Measurements from ENCODE around the gene ZEB1.

ZEB1 gene

DNA sequence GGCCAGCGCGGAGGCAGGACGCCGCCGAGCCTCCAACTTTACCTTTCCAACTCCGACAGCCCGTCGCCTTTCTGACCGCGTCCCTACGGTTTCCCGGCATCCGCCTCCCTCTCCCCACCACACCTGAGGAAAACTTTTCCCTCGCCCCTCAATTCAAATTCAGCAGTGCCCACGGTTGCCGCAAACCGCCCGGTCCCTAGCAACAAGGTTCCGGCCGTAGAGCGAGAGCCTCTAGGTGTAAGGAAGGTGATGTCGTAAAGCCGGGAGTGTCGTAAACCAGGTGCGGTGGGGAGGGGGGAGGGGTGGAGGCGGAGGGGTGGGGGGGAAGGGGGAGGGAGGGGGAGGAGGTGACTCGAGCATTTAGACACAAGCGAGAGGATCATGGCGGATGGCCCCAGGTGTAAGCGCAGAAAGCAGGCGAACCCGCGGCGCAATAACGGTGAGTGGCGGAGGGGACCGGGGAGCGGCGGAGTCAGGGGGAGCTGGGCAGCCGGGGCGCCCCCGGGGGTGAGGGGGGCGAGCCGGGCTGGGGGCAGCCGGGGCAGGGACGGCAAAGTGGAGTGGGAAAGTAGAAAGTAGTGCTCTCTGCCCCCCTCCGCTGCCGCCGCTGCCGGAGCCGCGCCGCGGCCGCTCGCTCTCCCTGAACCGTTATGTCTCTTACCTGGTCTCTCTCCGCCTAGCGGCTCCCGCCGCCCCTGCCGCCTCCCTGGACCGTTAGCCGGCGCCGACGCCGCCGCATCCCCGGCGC lies at the start of gene ZEB1:
Gene ZEB1 (plus strand): TSS at position 363 of the 748 bp plus-strand sequence. CDS start 19 bp downstream, at position 382.
- peak; percentile 79 for DNase-seq

DNA sequence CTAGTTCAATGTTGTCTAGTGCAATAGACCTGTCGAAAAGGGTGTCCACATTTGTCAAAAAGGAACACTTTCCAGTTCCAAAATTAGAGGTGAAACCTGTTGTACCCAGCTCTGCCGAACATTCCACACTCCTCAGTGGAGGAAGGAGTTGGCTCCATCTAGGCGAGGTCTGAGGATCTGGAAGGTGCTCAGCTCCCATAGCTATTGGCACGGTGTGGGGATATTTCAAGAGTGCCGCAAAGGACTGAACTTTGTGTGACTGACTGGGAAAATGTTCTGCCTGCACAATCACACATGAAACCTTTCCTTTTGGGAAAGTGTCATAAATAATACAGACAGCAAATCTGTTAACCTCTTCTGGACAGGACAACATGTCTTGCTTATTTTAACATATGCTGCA lies 48.1 kb upstream of the ZEB1 start:
- DNase-seq, result no peak

DNA sequence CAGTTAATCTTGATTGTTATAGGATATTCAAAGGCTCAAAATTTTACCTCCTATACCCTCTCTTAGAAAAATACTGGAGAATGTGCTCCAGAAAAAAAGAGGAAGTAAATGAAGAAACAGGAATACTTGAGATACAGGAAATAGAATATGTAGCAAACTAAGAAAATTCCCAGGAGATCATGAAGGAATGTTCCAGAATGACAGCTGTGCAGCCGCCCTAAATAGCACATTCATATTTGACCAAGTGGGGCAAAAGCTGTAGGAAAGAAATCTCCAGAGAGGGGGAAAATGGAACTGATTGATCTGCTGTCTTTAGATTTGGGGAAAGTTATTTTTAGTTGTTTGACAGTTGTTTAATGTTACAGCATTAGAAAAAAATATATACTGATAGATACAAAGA lies 46.2 kb upstream of the ZEB1 start:
- DNase-seq, result no peak

DNA sequence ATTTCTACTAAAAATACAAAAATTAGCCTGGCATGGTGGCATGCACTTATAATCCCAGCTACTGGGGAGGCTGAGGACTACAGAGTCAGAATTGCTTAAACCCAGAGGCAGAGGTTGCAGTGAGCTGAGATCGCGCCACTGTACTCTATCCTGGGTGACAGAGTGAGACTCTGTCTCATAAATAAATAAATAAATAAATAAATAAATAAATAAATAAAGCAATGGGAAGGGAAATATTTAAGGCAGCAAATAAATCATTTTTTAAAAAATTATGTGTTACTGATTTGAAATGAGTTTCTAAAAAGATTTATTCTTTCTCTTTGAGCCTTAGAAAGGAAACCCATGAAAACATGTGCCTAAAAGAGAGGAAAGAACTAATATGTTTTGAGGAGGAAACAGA lies 45.2 kb upstream of the ZEB1 start:
- DNase-seq, result no peak

DNA sequence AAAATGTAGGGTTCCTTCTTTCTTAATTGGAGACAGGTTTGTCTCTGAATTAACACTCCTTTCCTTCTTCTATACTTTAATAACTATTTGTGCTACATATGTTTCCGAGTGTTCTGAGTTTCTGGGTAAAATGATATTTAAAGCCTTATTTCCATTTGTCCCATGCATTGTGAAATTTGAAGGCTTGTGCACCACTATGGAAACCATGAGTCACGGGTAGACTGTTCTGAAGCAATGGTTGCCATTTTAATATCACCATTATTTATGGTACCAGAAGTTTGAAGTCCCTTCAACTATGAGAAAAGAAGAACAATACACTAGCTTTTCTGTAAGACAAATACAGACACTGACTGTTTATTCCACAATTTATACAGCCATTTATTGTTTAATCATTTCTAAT lies 44.7 kb upstream of the ZEB1 start:
- no peak for DNase-seq

DNA sequence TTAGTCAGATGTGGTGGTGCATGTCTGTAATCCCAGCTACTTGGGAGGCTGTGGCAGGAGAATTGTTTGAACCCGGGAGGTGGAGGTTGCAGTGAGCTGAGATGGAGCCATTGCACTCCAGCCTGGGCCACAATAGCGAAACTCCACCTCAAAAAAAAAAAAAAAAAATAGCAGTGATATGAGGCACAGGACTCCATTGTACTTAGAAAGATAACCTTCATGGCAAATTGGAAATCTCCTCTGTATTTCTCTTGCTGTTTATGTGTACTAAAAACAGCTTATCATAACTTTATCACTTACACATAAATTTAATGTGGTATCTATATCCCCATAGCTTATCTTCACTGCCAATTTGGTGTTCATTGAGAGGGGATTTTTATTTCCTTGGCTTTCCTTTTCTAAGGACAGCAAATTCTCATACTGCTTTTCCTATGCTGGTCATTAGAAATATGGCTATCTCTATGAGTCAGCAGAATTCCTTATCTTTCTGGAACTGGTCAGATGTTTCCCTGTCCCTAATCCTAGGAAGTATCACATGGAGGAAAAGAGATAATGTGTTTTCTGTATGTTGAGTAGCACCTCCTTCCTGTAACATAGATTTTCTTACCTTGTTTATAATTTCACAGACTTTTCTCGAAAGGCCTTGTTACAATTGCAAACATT lies 40.6 kb upstream of the ZEB1 start:
- DNase-seq, result no peak

DNA sequence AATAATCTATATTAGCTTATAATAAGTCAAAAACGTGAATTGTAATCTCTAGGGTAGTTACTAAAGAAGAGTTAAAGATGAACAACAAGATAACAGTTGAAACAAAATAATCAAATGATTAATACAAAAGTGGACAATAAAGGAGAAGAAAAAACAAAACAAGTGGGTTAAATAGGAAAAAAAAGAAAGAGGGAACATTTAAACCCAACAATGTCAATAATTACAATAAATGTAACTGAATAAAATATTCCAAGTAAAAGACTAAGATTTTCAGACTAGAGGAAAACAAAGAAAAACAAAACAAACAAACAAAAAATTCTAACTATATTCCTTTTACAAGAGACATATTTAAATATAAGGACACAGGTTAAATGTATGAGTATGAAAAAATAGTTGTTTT lies 38.0 kb upstream of the ZEB1 start:
- DNase-seq, result no peak

DNA sequence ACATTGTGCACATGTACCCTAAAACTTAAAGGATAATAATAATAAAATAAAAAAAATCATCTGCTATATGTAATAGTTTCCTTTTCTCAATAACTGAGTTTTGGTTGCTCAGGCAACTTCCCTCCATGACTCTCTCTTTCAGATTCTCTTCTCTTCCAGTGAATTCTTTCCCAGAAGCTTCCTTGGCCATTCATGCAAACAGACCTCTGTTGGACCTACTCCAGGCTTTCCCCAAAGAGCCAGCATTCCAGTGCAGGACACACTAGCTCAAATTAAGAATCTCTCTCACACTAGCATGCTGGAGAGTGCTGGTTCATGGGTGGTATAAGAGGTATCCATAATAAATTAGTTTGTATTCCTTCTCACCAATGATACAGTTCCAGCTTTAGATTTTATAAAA lies 31.0 kb upstream of the ZEB1 start:
- no peak for DNase-seq

DNA sequence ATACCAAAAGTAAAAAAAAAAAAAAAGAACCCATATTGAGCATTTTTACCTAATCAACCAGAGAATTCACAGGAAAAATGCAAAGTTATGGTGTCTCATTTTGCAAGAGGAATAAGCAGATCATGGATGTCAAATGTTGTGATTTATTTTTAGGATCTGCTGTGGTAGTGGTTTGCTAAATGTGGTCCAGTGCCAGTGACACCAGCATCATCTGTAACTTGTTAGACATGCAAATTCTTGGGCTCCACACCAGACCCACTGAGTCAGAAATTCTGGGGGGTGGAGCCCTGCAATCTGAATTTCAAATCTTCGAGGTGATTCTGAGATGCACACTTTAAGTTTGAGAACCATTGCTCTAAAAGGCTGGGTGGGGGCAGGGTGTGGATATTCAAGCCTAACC lies 30.1 kb upstream of the ZEB1 start:
- DNase-seq, result no peak

DNA sequence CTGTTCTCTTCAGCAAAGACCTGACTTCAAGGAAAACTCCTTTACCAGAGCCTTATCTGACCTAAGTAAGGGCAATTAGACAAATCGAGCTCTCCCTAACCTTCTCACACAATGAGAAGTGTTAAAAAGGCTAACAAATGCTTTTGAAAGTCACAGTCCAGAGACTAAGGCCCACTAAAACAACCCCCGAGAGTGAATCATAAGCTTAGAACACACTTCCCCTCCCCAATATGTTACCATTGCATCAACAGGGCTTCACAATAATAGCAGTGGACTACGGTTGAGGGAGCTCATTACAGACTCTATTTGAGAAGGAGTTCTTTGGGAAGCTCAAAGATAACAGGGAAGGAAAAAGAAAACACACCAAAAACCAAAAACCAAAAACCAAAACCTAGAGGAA lies 28.6 kb upstream of the ZEB1 start:
- no peak for DNase-seq

DNA sequence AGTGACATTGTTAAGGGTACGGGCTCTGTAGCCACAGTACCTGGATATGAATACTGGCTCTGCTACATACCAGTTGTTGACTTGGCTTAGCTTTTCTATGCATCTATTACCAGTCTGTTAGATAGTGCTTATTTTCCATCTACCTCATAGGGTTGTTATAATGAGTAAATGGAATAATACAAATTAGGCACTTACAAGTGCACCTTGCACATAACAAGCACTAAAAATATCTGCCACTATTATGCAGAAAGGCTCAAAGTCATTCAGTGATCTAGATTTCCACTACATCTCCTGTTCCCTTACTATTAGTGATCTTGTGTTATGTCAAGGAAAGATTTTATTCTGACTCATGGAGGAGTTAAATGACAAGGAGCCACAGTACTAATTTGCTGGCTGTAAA lies 27.9 kb upstream of the ZEB1 start:
- DNase-seq, result no peak

DNA sequence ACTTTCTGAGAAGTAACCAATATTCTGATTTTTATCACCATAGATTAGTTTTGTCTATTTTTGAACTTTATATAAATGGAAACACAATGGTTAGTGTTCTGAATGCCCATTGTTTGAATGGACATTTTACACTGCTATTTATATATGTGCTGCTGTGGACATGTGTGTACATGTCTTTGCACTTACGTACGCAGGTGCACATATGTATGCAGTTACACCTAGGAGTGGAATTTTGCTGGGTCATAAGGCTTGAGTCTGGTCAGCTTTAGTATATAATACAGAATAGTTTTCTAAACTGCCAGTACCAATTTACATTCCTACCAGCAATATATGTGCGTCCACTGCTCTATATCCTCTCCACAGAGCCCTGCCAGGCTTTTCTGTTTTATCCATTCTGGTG lies 24.5 kb upstream of the ZEB1 start:
- no peak for DNase-seq

DNA sequence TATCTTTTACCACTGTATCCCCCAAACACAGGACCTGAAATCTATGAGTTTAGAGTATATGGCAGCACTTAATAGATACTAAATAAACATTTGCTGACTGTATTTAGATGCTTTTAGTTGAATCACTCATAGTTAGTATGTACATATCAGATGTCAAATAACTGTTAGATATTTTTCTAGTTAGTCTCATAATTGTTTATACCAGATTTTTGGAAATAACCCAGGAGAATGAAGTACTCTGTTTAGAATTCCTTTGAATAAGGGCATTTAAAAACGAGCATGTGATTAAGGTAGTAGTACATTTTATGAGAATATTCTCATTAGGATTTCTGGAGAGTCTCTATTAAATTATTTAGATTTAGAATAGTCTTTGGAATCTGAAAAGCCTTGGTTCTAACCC lies 22.3 kb upstream of the ZEB1 start:
- DNase-seq, result no peak

DNA sequence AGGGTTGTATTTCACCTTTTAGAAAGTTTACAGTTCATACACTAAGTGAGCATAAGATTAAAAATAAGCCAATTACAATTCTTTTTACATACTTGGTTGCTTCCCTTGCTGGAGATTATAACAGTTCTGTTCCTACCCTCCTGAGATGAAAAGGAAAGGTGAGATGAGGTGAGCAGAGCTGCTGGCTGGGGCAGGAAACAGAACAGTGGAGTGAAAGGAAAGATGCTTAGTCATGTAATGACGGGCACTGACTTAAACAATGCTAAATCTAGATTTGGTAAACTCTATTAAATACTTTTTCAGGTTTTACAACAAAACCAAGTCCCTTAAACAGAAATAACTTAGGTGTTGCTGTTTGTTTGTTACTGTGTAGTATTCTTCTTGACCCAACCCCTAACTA lies 19.9 kb upstream of the ZEB1 start:
- no peak for DNase-seq

DNA sequence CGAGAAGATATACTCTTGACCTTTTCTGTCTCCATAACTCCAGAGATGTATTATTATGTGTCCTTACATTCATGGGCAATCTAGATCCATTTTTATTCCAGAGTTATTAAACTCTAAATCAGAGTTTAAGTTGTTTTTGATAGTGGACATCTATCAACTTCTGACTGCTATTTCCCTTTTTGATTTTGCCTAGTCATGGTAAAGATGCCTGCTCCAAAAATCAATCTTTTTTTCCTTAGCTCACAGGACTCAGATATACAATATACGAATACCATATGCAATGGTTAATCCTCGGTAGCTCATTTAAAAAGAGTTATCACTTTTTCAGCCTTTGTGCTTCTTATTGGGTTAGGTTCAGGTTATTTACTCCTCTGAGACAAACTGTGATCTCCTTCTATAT lies 15.8 kb upstream of the ZEB1 start:
- no peak for DNase-seq

DNA sequence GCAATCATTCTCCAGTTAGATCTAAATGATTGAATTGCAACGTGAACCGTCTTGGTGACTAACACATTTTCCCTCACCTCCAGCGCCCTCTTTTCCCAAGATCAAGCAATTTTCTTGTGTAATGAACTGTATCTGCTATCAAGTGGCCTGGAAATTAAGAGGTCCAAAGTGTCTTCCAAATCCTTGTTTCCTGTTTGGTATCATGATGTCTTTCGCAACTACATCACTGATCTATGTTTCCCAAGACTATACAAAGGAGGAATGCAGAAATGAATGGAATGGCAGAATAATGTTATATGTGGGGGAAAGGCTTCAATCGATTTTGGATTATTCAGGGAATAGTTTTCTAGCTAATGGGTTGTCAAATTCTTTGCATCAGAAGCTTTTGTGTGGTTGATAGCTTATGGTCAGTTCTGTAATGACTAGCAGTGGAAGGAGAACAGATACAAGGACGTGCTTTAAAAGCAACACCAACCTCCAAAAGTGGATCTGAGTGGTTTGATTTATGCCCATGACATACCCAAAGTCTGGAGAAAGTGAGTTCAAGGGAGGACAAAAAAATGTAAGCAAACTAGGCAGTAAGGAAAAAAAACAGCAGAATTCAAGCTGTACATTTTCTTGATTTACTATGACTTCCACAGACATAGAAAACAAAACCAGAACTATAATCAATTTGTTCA lies 14.6 kb upstream of the ZEB1 start:
- no peak for DNase-seq

DNA sequence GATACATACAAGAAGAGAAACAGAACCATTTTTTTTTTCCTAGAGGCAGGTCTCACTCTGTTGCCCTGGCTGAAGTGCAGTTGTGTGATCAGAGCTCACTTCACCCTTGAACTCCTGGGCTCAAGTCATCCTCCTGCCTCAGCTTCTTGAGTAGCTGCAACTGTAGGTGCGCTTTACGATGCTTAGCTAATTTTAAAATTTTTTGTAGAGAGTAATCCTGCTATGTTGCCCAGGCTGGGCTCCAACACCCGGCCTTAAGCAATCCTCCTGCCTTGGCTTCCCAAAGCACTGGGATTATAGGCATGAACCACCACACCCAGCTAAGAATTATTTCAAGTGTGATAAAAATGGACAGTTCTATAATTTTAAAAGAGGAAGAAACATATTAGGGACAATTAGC lies 5.6 kb upstream of the ZEB1 start:
- no peak for DNase-seq

DNA sequence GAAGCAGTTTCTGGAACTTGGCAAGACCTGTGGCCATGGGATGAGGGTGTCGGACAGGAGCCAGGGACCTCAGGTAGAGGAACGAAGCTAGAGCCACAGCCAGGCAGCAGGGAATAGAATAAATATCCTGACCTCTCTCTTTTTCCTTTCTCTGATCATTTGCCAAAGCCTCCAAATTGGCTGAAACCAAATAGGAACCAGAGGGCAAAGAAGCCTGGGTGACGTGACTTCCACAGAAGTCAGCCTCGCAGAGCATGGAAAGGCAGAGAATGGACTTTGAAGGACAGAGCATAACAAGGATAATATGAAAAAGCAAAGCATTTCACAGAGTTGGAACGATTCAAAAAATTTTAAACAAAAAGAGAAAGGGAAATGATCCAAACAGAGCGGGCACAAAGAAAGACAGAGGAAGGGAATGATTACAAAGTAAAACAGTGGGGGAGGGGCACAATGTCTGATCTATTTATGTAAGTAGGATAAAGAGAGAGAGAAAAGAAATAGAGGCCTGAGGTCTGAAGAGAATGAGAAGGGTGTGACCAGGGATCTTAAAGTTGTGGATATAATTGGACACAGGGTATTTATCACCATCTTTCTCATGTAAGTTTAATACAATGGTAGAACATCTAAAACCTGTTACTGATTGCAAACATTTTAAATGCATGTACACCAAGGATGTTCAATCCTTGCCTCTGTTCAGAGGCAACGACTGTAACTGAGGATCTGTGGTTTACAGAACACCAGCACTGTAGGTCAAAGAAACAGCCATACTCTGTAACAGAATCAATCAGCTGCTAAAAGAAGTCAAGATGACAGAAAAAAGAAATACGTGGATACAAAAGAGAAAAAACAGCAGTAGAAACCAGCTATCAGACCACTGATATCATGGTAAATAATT lies 4.5 kb upstream of the ZEB1 start:
- no peak for DNase-seq

DNA sequence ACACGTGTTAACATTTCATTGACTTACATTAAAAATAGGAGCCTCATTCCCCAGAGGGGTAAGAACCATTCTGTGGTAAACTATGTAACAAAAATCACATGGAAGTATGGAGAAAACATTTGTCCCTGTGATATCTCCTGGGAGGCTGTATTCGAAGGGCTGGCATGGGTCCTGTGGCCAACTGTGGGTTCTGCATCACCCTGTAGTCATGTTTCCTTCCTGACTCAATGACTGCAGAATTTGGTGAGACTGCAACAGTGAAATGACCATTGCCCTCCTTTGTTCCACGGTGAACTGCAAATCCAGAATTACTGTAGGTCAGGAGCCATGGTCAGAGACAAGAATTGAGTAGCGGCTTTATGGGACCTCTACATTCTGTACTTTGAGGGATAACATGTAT lies 3.6 kb upstream of the ZEB1 start:
- DNase-seq, result no peak

DNA sequence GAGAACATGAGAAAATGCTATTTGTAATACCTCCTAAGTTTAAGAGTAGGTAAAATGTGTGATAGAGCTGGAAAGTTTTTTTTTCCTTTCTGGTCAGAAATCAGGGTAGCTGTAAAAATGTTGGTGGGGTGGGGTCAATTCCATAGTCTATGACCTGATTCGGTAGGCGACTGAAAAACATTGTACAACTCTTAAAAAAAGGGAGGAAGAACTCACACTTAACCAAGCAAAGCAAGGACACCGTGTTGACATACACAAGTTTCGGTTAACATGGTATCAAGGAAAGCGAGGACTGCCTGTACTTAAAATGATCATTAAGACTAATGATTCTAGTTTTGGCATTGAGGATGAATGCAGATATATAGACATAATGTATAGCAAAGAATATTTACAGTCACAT lies 1.8 kb upstream of the ZEB1 start:
- DNase-seq, result no peak

DNA sequence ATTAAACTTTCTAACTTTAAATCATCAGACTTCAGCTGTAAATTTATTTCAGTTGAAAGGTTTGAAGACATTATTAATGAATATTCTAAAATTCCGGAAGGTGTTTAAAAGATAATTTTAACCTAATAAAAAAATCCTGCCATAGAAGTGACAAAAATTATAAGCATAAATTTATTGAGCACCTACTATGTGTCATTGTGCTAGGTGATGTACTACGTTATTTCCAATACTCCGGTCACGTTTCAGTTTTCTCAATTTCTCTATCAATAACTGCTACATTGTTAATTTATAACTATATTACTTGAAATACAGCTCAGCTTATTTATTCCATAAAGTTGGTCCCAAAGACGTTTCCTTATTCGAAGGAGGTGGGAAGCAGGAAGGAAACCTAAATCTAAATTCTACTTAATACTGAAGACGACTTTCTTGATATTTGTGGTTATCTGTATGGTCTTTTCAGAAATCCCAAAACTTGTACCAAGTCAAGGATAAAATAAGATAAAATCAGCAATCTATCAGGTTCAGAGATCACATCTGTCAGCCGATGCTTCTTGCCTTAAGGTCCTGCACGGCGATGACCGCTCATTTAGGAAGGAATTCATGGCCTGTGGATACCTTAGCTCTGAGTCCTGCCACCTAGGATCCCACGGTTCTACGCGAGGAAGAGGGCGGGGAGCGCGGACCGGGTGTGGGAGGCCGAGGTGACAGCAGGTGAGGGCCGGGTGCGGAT lies 1.2 kb upstream of the ZEB1 start:
- DNase-seq, result no peak

DNA sequence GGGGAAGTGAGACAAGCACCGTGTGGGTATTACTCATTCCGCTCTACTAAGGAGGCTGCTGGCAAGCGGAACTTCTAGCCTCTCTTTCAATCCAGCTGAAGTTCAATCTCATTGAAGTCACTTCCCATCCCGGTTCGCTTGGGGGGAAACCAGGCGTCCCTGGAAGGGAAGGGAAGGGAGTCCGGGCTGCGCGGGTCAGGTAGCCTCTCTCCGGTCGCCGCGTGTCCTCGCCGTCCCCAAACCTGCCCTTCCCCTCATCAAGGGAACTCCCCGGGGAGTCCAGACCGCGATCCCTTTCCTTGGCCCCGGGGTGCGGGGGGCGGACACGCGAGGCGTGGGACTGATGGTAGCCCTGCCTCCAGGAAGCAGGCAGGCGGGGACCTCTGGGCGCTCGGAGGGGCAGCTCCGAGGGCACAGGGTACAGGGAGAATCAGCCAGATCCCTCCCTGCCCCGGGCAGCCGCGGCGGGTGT lies 598 bp upstream of the ZEB1 start:
- peak; percentile 24 for DNase-seq

Data from NCI-H1105 treated with DMSO at 0.1 percent for 48 hours (cell line).